ENCODE results near the gene OLFM4.

OLFM4 gene

GRCh38 chr13:53068585-53069520 lies 40.2 kb downstream of the OLFM4 start:
- no peak for DNase-seq

- DNase-seq, result no peak
Observed at GRCh38 chr13:53069800-53070199, 41.2 kb downstream of the OLFM4 start.

DNA sequence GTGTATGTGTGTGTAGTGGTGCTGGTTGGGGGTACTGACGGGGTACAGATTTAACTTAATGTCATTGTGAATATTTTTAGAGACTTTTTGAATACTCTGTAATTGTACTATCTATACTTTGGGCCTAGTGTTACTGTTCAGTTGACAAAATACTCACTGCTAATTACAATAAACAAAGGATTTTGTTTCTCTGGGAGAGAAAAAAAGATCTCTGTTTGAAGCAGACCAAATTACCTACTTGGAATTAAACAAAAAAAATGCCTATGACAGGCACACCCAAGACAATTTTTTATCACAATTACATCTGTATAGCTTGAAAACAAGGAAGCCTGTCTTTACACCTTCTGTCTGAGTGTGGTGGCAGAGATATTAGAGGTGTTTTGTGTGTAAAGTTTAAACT lies 45.1 kb downstream of the OLFM4 start:
- no peak for DNase-seq

GRCh38 chr13:53074114-53074513 lies 45.5 kb downstream of the OLFM4 start:
- no peak for DNase-seq

DNA sequence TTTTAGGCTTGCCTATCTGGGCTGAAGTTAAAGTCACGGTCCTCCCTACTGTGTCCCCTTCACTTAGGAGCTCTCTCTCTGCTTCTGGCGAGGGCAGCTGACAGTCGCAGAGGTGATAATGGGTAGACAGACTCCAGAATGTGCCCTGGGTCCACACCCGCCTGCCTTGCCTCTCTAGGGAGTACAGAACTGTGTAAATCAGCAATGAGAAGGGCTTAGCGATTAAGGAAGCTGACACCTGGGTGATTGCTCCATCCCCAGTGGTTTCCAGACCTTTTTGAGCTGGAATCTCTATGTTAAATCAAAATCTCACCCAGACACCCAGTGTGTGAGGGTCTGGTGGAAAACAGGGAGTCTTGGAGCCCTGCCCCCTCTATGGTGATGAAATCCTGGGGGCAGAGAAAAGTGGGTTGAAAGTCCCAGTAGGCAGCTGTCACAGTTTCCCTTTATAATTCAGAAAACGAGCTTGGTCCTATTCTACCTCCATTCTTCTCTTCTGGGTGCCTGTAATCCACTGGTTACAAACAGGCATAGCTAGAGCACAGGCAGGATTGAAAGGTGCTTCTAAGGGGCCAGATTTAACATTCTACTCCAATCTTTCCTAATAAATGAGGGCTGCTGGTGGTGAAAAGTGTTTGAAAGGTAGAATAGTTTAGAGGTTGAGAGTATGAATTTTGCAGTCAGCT lies 46.9 kb downstream of the OLFM4 start:
- DNase-seq, result no peak

DNA sequence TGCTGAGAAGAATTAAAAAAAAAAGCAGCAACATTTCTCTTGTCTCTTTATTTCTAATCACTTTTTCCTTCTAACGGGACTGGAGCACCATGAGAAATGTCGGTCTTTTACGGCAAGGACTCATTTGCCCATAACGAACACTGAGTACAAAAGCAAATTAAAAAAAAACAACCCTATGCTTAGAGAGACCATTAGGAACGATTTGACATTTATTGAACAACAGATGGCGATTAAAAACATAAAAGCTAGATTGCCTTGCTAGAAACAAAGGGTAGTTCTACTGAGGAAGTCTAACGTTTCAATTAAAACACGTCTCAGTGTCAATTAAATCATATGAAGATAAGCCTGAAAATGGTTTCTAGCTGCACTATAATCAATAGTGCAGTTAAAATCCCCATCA lies 51.1 kb downstream of the OLFM4 start:
- DNase-seq, result no peak

DNA sequence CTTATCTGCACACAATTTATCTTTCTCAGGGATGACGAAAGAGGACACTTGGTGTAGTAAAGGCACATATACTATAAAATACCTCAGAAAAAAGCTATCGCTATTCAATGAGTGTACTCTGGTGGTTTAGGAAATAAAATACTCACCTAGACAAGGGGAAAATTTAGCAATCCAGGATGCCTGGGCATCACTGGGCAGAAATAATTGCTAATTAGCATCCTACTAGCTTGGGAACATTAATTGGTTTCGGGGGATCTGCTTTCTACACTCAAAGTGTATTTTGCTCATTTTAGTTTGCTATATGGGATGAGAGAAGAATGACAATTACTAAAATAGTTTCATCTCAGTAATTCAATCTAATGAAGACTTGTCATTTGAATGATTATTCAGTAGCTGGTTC lies 60.3 kb downstream of the OLFM4 start:
- no peak for DNase-seq

GRCh38 chr13:53089951-53090350 lies 61.3 kb downstream of the OLFM4 start:
- DNase-seq, result no peak

GRCh38 chr13:53090461-53090860 lies 61.8 kb downstream of the OLFM4 start:
- no peak for DNase-seq

DNA sequence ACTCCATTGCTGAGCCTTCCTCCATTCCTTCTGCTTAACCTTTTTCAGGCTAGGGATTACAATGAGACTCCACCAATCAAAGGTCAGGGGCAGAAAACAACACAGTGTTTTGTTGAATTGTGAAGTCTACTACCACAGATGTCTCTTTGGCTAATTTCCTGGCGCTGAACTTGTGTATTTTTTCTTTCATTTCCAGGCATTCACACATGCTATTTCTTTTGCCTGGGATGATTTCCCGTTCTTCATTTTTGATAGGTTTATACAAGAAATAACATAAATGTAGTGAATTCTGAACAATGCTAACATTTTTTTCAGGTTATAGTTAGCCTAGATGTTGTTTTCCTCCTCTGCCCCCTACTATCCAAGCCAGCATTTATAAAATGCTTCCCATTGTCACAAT lies 64.3 kb downstream of the OLFM4 start:
- DNase-seq, result no peak

DNA sequence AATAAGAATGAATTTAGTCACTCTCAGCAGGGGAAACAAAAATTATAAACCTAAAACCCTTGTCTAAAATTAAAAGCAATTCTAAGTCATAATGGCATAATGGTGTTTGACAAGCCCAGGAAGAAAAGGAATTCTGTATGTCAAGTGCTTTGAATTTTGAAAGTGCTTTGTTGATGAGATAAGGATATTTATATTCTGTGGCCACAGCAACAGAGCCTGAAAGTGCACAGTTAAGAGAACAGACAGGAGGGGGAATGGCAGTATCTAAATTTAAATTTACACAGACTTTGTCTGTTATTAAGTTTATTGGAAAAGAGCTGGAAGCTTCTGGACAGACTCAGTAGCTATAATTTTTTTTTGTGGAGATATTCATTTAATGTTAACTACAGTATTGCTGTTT lies 69.8 kb downstream of the OLFM4 start:
- no peak for DNase-seq

GRCh38 chr13:53100394-53101063 lies 71.9 kb downstream of the OLFM4 start:
- no peak for DNase-seq

Data from hematopoietic multipotent progenitor cell treated with erythropoietin and hydrocortisone succinate and interleukin-3 and kit ligand, for 6 days (in vitro differentiated cells).